H7 (cell line): ENCODE results near the gene GNPDA1. TPM values are rescaled to one million over a fixed set of nuclear protein-coding genes. Genes with fewer than 3 reads are reported as not detected.

Source experiments
- DNase-seq: peaks from one replicate; pipeline ENCODE4 v3.0.0; 2012
- H3K27me3 ChIP-seq: 2 replicates; pipeline ENCODE4 v1.6.0; 2011; ENCODE audit warnings: mild to moderate bottlenecking, low read length; ENCODE audit not compliant: control insufficient read depth, insufficient read depth
- H3K36me3 ChIP-seq: replicated peaks from 2 replicates; pipeline ENCODE4 v1.5.1; 2011; ENCODE audit warnings: low read length; ENCODE audit not compliant: control insufficient read depth, insufficient read depth
- H3K4me3 ChIP-seq: 2 replicates; pipeline ENCODE4 v1.5.1; 2011; ENCODE audit warnings: low read depth, mild to moderate bottlenecking, control low read depth, low read length, moderate library complexity; ENCODE audit not compliant: insufficient read depth
- total RNA-seq: library from RNA; depleted of rRNA; stranded (reverse); fragments of >200 nt; shearing (Covaris generic); gene quantifications from 2 replicates; pipeline ENCODE4 v1.2.3, GENCODE V29; 2014

The GNPDA1 gene
- total RNA-seq, 1 experiment from 2014 or later, result 87.0 TPM

- no peaks in the 10 kb centered on the region for H3K27me3 ChIP-seq
- DNase-seq, result peak; percentile 68
- H3K4me3 ChIP-seq, result no peak overlapping the region
- H3K36me3 ChIP-seq, result no peaks in the 10 kb centered on the region; the same call in 1 of the 2 replicates
Measured at GRCh38 chr5:141992349-141992963, 20.4 kb downstream of the GNPDA1 start.

- DNase-seq, result no peak
Measured at GRCh38 chr5:141989720-141990119, 23.1 kb downstream of the GNPDA1 start.

GRCh38 chr5:141986072-141986471 lies 26.8 kb downstream of the GNPDA1 start:
- H3K36me3 ChIP-seq, result peaks cover 6% of the 10 kb centered on the region
- H3K4me3 ChIP-seq, result no peak overlapping the region
- DNase-seq, result no peak
- H3K27me3 ChIP-seq, result no peaks in the 10 kb centered on the region

More at GRCh38 chr5:141989720-141990119, 23.1 kb downstream of the GNPDA1 start:
- Histone ChIP-seq H3K4me3 (no peak overlapping the region), H3K36me3 (peaks cover 4% of the 10 kb centered on the region), H3K27me3 (no peaks in the 10 kb centered on the region)

- no peak overlapping the region for H3K4me3 ChIP-seq
- H3K36me3 ChIP-seq, result peaks cover 15% of the 10 kb centered on the region
- no peaks in the 10 kb centered on the region for H3K27me3 ChIP-seq
- DNase-seq, result no peak
Measured at GRCh38 chr5:141982626-141983025, 30.2 kb downstream of the GNPDA1 start.

GRCh38 chr5:141978389-141978788 lies 34.4 kb downstream of the GNPDA1 start:
- no peak for DNase-seq
- H3K4me3 ChIP-seq, result no peak overlapping the region
- peaks cover 12% of the 10 kb centered on the region for H3K36me3 ChIP-seq
- H3K27me3 ChIP-seq, result no peaks in the 10 kb centered on the region

GRCh38 chr5:141976176-141976575 lies 36.7 kb downstream of the GNPDA1 start:
- Histone ChIP-seq H3K27me3 (no peaks in the 10 kb centered on the region), H3K4me3 (no peak overlapping the region), H3K36me3 (peaks cover 11% of the 10 kb centered on the region)
- no peak for DNase-seq

- no peak for DNase-seq
- Histone ChIP-seq H3K4me3 (no peak overlapping the region), H3K27me3 (no peaks in the 10 kb centered on the region), H3K36me3 (peaks cover 6% of the 10 kb centered on the region)
Measured at GRCh38 chr5:141973871-141974595, 38.8 kb downstream of the GNPDA1 start.

- H3K36me3 ChIP-seq, result peaks cover 2% of the 10 kb centered on the region
- H3K27me3 ChIP-seq, result no peaks in the 10 kb centered on the region
- H3K4me3 ChIP-seq, result peak overlapping the region; percentile 91
- peak; percentile 37 for DNase-seq
Measured at GRCh38 chr5:141969783-141970771, 42.8 kb downstream of the GNPDA1 start.

- H3K27me3 ChIP-seq, result no peaks in the 10 kb centered on the region
- H3K36me3 ChIP-seq, result peaks cover under 1% of the 10 kb centered on the region
- peak; percentile 97 for DNase-seq
- peak within 1 kb of the TSS; percentile 91 for H3K4me3 ChIP-seq
Measured at GRCh38 chr5:141968914-141969608, 43.8 kb downstream of the GNPDA1 start, which contains the start of gene RNF14. Gene RNF14 (plus strand): TSS chr5:141969105. CDS start chr5:141973589, 4,484 bp downstream.

GRCh38 chr5:141966963-141967333 lies 45.9 kb downstream of the GNPDA1 start:
- no peak for DNase-seq
- Histone ChIP-seq H3K4me3 (no peak overlapping the region), H3K36me3 (no peaks in the 10 kb centered on the region), H3K27me3 (no peaks in the 10 kb centered on the region)

GRCh38 chr5:141966275-141966962 lies 46.4 kb downstream of the GNPDA1 start:
- H3K27me3 ChIP-seq, result no peaks in the 10 kb centered on the region
- H3K4me3 ChIP-seq, result no peak overlapping the region
- no peaks in the 10 kb centered on the region for H3K36me3 ChIP-seq
- no peak for DNase-seq

- no peaks in the 10 kb centered on the region for H3K36me3 ChIP-seq
- H3K4me3 ChIP-seq, result no peak overlapping the region
- DNase-seq, result no peak
- H3K27me3 ChIP-seq, result no peaks in the 10 kb centered on the region
Measured at GRCh38 chr5:141965071-141965470, 47.8 kb downstream of the GNPDA1 start.

- Histone ChIP-seq H3K36me3 (no peaks in the 10 kb centered on the region), H3K27me3 (no peaks in the 10 kb centered on the region), H3K4me3 (no peak overlapping the region)
- no peak for DNase-seq
Measured at GRCh38 chr5:141963701-141964100, 49.1 kb downstream of the GNPDA1 start.
